Sigmoid colon (tissue), 7 donors: Measurements from ENCODE around the gene C8G. TPM values are rescaled to one million over a fixed set of nuclear protein-coding genes. Genes with fewer than 3 reads are reported as not detected.

ENCODE experiments used
- DNase-seq: peaks from one replicate; pipeline ENCODE4 v3.0.0-alpha.2; 2019
- H3K27ac ChIP-seq, 4 donors: fragments of 200-600 bp; sonication (generic); one replicate each; pipeline ENCODE4 v1.5.1; 2016 to 2019; ENCODE audit warnings: mild to moderate bottlenecking in 1 of 4
- H3K27me3 ChIP-seq, 3 donors: fragments of 200-600 bp; sonication (generic); one replicate each; pipeline ENCODE4 v1.5.1; 2019; ENCODE audit warnings: mild to moderate bottlenecking in 1 of 3
- H3K36me3 ChIP-seq, 4 donors: fragments of 200-600 bp; sonication (generic); one replicate each; pipeline ENCODE4 v1.5.1; 2016 to 2019
- H3K4me1 ChIP-seq, 4 donors: fragments of 200-600 bp; sonication (generic); one replicate each; pipeline ENCODE4 v1.5.1; 2017 to 2019
- H3K4me3 ChIP-seq, 4 donors: fragments of 200-600 bp; sonication (generic); one replicate each; pipeline ENCODE4 v1.5.1; 2017 to 2019; ENCODE audit warnings: mild to moderate bottlenecking in 2 of 4, moderate library complexity in 1 of 4
- H3K9me3 ChIP-seq, 4 donors: fragments of 200-600 bp in 3 of 4; sonication (generic) in 3 of 4; one replicate each; pipeline versions ENCODE4 v1.5.1 to v1.6.1; 2013 to 2019
- CTCF ChIP-seq, 4 experiments: fragments of 450-650 bp in 3 of 4; fragments of 200-600 bp in 1 of 4; IDR thresholded peaks; one replicate each; pipeline ENCODE4 v1.5.1; 2016 to 2019; ENCODE audit warnings: antibody characterized with exemption in 4 of 4, mild to moderate bottlenecking in 3 of 4, moderate library complexity in 2 of 4
- EP300 ChIP-seq, 4 donors: sonication (generic); formaldehyde crosslinking; IDR thresholded peaks; one replicate each; pipeline ENCODE4 v1.6.1; 2017; ENCODE audit warnings: antibody characterized with exemption in 4 of 4
- POLR2A ChIP-seq, 2 donors: fragments of 450-650 bp; IDR thresholded peaks; one replicate each; pipeline ENCODE4 v1.6.1; 2016; ENCODE audit warnings: antibody characterized with exemption in 2 of 2, mild to moderate bottlenecking in 2 of 2, moderate library complexity in 2 of 2
- POLR2AphosphoS5 ChIP-seq, 4 donors: sonication (generic); formaldehyde crosslinking; IDR thresholded peaks; one replicate each; pipeline ENCODE4 v1.6.1; 2017; ENCODE audit warnings: antibody characterized with exemption in 4 of 4
- WGBS, 2 donors: extraction: QIAGEN DNeasy Blood & Tissue Kit; methylation state at CpG; one replicate each; pipeline ENCODE4 v1.1.7; 2013; 5-methylcytosine and 5-hydroxymethylcytosine counted together
- intact Hi-C: fragments of 100-400 bp; cut with DNase I; formaldehyde crosslinking; loops from one replicate; pipeline ENCODE4 v1.15.1; 2023
- polyA plus RNA-seq, 3 donors: library from polyadenylated mRNA; stranded (reverse); fragments of 200-250 nt; gene quantifications; one replicate each; pipeline ENCODE4 v1.2.3, GENCODE V29; 2013
- total RNA-seq, 4 donors: library from RNA; depleted of rRNA; stranded (reverse); fragments of >200 nt; gene quantifications; one replicate each; pipeline ENCODE4 v1.1.0, GENCODE V29; 2016
- donor health status: healthy with polysubstance abuse.
- donor health status: Bipolar disorder and iron deficiency.
- donor health status: healthy.

Gene C8G
- total and polyA plus RNA-seq, 7 donors, result 4.2 to 11.1 (median 5.4) TPM; not detected in 4

GRCh38 chr9:136962163-136962562 lies 17.1 kb downstream of the C8G start:
- Histone ChIP-seq H3K4me1 (peaks cover 0 to 5% (median 3%) of the 10 kb centered on the region in 4 donors), H3K36me3 (no peaks in the 10 kb centered on the region), H3K27me3 (peaks cover 0 to 7% (median 0%) of the 10 kb centered on the region in 3 donors), H3K9me3 (no peaks in the 10 kb centered on the region), H3K4me3 (no peak overlapping the region), H3K27ac (no peak overlapping the region)
- no peak for DNase-seq
- TF ChIP-seq POLR2AphosphoS5 (IDR thresholded peaks at IDR 0.05) (no peak), EP300 (IDR thresholded peaks at IDR 0.05) (no peak), POLR2A (IDR thresholded peaks at IDR 0.05) (no peak), CTCF (IDR thresholded peaks at IDR 0.05) (no peak)
- intact Hi-C loops, result no loop called here
- 95 to 96% methylated on average over 9 of the region's 9 CpGs for WGBS, 2 donors

- intact Hi-C loops, result no loop called here
- no peak overlapping the region for H3K27ac ChIP-seq
- 88 to 91% methylated on average over 11 of the region's 11 CpGs for WGBS, 2 donors
- peaks cover 0 to 5% (median 3%) of the 10 kb centered on the region in 4 donors for H3K4me1 ChIP-seq
- peaks cover 0 to 7% (median 0%) of the 10 kb centered on the region in 3 donors for H3K27me3 ChIP-seq
- DNase-seq, result no peak
- TF ChIP-seq POLR2AphosphoS5 (IDR thresholded peaks at IDR 0.05) (no peak), POLR2A (IDR thresholded peaks at IDR 0.05) (no peak), CTCF (IDR thresholded peaks at IDR 0.05) (no peak), EP300 (IDR thresholded peaks at IDR 0.05) (no peak)
- no peaks in the 10 kb centered on the region for H3K9me3 ChIP-seq
- H3K4me3 ChIP-seq, result no peak overlapping the region
- H3K36me3 ChIP-seq, result no peaks in the 10 kb centered on the region
These were observed 17.7 kb downstream of the C8G start for GRCh38 chr9:136962701-136963248.

- H3K4me3 ChIP-seq, result no peak overlapping the region
- no peaks in the 10 kb centered on the region for H3K36me3 ChIP-seq
- H3K9me3 ChIP-seq, result no peaks in the 10 kb centered on the region
- peaks cover 0 to 5% (median 3%) of the 10 kb centered on the region in 4 donors for H3K4me1 ChIP-seq
- no peak for DNase-seq
- 90 to 93% methylated on average over 15 of the region's 15 CpGs for WGBS, 2 donors
- intact Hi-C loops, result no loop called here
- TF ChIP-seq POLR2A (IDR thresholded peaks at IDR 0.05) (no peak), EP300 (IDR thresholded peaks at IDR 0.05) (no peak), POLR2AphosphoS5 (IDR thresholded peaks at IDR 0.05) (no peak), CTCF (IDR thresholded peaks at IDR 0.05) (no peak)
- no peak overlapping the region for H3K27ac ChIP-seq
- H3K27me3 ChIP-seq, result peaks cover 0 to 10% (median 0%) of the 10 kb centered on the region in 3 donors
These were observed 18.3 kb downstream of the C8G start for GRCh38 chr9:136963341-136963740.

GRCh38 chr9:136963751-136964150 lies 18.7 kb downstream of the C8G start:
- no peak for DNase-seq
- 84 to 88% methylated on average over 12 of the region's 12 CpGs for WGBS, 2 donors
- no peak overlapping the region for H3K27ac ChIP-seq
- no peak overlapping the region for H3K4me3 ChIP-seq
- intact Hi-C loops, result no loop called here
- TF ChIP-seq CTCF (IDR thresholded peaks at IDR 0.05), result no peak
- TF ChIP-seq POLR2A (IDR thresholded peaks at IDR 0.05), result no peak
- TF ChIP-seq EP300 (IDR thresholded peaks at IDR 0.05), result no peak
- no peak for TF ChIP-seq POLR2AphosphoS5 (IDR thresholded peaks at IDR 0.05)
- no peaks in the 10 kb centered on the region for H3K9me3 ChIP-seq
- H3K27me3 ChIP-seq, result peaks cover 0 to 15% (median 0%) of the 10 kb centered on the region in 3 donors
- H3K36me3 ChIP-seq, result no peaks in the 10 kb centered on the region
- peaks cover 0 to 5% (median 3%) of the 10 kb centered on the region in 4 donors for H3K4me1 ChIP-seq
